HG03097 (cell line): Measurements from ENCODE around the gene MAP3K9.
"Not testable (repeated sequence)": the region's sequence is repeated elsewhere in the genome, so short reads cannot be mapped to it uniquely, and the experiment has no call there.

Experiments
- ATAC-seq: cut with Tn5 transposase; IDR thresholded peaks from one replicate; pipeline ENCODE4 v1.9.1; 2021; ENCODE audit not compliant: unreplicated experiment, low FRiP score

MAP3K9 gene

GRCh38 chr14:70726651-70727375 lies 82.5 kb downstream of the MAP3K9 start:
- ATAC-seq: no peak

- no peak for ATAC-seq
Measured at GRCh38 chr14:70724944-70725343, 84.4 kb downstream of the MAP3K9 start.

- ATAC-seq: no peak
Measured at GRCh38 chr14:70724110-70724509, 85.2 kb downstream of the MAP3K9 start.

GRCh38 chr14:70723276-70723675 lies 86.0 kb downstream of the MAP3K9 start:
- ATAC-seq: no peak

- no peak for ATAC-seq
Measured at GRCh38 chr14:70722418-70722817, 86.9 kb downstream of the MAP3K9 start.

- ATAC-seq: no peak
Measured at GRCh38 chr14:70721542-70721941, 87.8 kb downstream of the MAP3K9 start.

- ATAC-seq: no peak
Measured at GRCh38 chr14:70718383-70719118, 90.8 kb downstream of the MAP3K9 start.

- no peak for ATAC-seq
Measured at GRCh38 chr14:70716958-70717357, 92.4 kb downstream of the MAP3K9 start.

- no peak for ATAC-seq
Measured at GRCh38 chr14:70716483-70716882, 92.8 kb downstream of the MAP3K9 start.

GRCh38 chr14:70714055-70714550 lies 95.2 kb downstream of the MAP3K9 start:
- no peak for ATAC-seq

GRCh38 chr14:70713511-70713916 lies 95.8 kb downstream of the MAP3K9 start:
- no peak for ATAC-seq

- no peak for ATAC-seq
Measured at GRCh38 chr14:70713096-70713495, 96.2 kb downstream of the MAP3K9 start.

GRCh38 chr14:70711451-70711850 lies 97.9 kb downstream of the MAP3K9 start:
- no peak for ATAC-seq

- ATAC-seq: no peak
Measured at GRCh38 chr14:70709726-70710382, 99.5 kb downstream of the MAP3K9 start.

- ATAC-seq: no peak
Measured at GRCh38 chr14:70708717-70709570, 100.4 kb downstream of the MAP3K9 start.

- peak; percentile 63 for ATAC-seq
Measured at GRCh38 chr14:70707138-70708038, 101.9 kb downstream of the MAP3K9 start.

GRCh38 chr14:70706177-70706576 lies 103.1 kb downstream of the MAP3K9 start:
- ATAC-seq: no peak

- ATAC-seq: no peak
Measured at GRCh38 chr14:70704960-70705359, 104.4 kb downstream of the MAP3K9 start.

GRCh38 chr14:70703621-70704168 lies 105.6 kb downstream of the MAP3K9 start:
- not testable (repeated sequence) for ATAC-seq
